Aortic smooth muscle cell (primary cell): ENCODE measurements around the gene SCGB1C2. TPM values are rescaled to one million over a fixed set of nuclear protein-coding genes. Genes with fewer than 3 reads are reported as not detected.

Source experiments
- total RNA-seq: library from RNA; depleted of rRNA; stranded (reverse); fragments of >200 nt; gene quantifications from 2 replicates; pipeline ENCODE4 v1.2.3, GENCODE V29; 2014

The SCGB1C2 gene
- not detected in 2 replicates for total RNA-seq

GRCh38 chr17:137166-137807 lies at the start of gene SCGB1C2:
Gene SCGB1C2, plus strand, starts transcription at chr17:137569. Its CDS starts 22 bp downstream, at chr17:137591.

GRCh38 chr17:181245-182049 lies 44.1 kb downstream of the SCGB1C2 start, which contains the start of gene DOC2B:
Gene DOC2B, minus strand, starts transcription at chr17:181650. Its CDS starts 171 bp downstream, at chr17:181479.

Other genes with a start within 250 kb of the SCGB1C2 start
- not detected in 2 replicates for gene DOC2B, start 44.1 kb downstream of the SCGB1C2 start, total RNA-seq
- 0.75 and 0.92 TPM in 2 replicates for gene RPH3AL, start 215.2 kb downstream of the SCGB1C2 start, total RNA-seq